ENCODE measurements around the gene ACVRL1.

ACVRL1 gene

DNA sequence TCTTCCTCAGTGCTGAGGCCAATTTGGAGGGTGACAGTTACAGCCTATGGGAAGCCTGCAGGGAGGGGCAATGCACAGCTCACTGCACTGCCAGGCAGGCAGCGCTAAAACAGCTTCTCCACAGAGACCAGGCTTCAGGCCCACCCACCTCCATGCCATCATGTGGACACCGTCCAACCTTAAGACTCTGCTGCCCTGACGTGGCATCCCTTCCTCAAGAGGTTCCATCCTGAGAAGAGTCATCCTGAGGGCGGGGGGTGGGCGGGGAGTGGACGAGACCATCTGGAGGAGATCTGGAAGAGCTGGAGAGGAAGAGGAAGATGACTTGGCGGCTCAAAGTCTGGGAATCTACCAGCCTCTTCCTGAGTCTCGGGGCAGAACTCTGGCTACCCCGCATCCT is 8.4 kb upstream of the ACVRL1 start:
- no peak overlapping the region for H3K4me3 Mint-ChIP-seq
- peaks cover 5% of the 10 kb centered on the region for H3K36me3 Mint-ChIP-seq (ENCODE audit: low read depth)
- no peak for DNase-seq
- peaks cover 5% of the 10 kb centered on the region for H3K9me3 Mint-ChIP-seq
- peaks cover 8% of the 10 kb centered on the region for H3K27me3 Mint-ChIP-seq (ENCODE audit: low read depth, poor library complexity)
- H3K4me1 Mint-ChIP-seq: peaks cover 35% of the 10 kb centered on the region
- H3K27ac Mint-ChIP-seq: no peak overlapping the region
- TF ChIP-seq CTCF (IDR thresholded peaks at IDR 0.05): no peak

- H3K27me3 Mint-ChIP-seq (ENCODE audit: low read depth, poor library complexity): peaks cover 7% of the 10 kb centered on the region
- peaks cover 33% of the 10 kb centered on the region for H3K4me1 Mint-ChIP-seq
- H3K27ac Mint-ChIP-seq: no peak overlapping the region
- no peak overlapping the region for H3K4me3 Mint-ChIP-seq
- H3K36me3 Mint-ChIP-seq (ENCODE audit: low read depth): peaks cover 5% of the 10 kb centered on the region
- DNase-seq: no peak
- TF ChIP-seq CTCF (IDR thresholded peaks at IDR 0.05): no peak
- peaks cover 5% of the 10 kb centered on the region for H3K9me3 Mint-ChIP-seq
Measured at GRCh38 chr12:51900323-51900889, 6.9 kb upstream of the ACVRL1 start.

DNA sequence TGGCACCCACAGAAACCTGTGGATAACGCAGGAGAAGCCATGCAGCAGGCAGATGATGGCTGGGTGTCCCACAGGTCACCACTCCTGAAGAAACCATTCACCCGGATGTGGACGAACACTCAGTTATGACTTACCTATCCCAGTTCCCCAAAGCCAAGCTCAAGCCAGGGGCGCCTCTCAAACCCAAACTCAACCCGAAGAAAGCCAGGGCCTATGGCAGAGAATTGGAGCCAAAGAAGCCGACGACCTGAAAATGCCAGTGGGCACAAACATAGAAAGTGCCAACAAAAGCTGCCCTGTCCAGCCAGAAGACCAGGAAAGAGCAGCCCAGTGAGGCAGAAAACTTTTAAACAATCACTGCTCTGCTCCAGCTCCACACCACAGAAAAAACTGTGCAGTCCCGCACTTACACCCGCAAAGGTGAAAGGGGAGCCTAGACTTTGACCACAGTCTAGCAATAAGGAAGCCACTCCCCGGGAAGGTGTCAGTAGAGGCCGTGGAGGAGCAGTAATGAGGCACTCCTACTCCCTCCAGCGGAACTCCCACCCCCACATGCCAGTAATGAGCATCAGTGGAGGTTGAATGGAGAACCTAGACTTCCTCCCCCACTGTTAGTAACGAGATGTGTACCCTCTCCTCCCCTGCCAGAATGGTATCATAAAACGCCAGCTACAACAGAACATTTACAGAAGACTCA is 6.0 kb upstream of the ACVRL1 start:
- H3K4me1 Mint-ChIP-seq: peaks cover 37% of the 10 kb centered on the region
- DNase-seq: no peak
- peaks cover 5% of the 10 kb centered on the region for H3K36me3 Mint-ChIP-seq (ENCODE audit: low read depth)
- no peak for TF ChIP-seq CTCF (IDR thresholded peaks at IDR 0.05)
- no peak overlapping the region for H3K27ac Mint-ChIP-seq
- H3K4me3 Mint-ChIP-seq: no peak overlapping the region
- H3K9me3 Mint-ChIP-seq: peaks cover 5% of the 10 kb centered on the region
- H3K27me3 Mint-ChIP-seq (ENCODE audit: low read depth, poor library complexity): peaks cover 7% of the 10 kb centered on the region

DNA sequence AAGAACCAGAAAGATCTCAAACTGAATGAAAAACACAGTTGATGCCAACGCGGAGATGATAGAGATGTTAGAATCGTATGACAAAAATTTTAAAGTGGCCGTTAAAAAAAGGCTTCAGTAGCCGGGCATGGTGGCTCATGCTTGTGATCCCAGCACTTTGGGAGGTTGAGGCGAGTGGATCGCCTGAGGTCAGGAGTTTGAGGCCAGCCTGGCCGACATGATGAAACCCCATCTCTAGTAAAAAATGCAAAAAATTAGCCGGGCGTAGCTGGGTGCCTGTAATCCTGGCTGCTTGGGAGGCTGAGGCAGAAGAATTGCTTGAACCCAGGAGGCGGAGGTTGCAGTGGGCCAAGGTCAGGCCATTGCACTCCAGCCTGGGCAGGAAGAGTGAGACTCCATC is 5.4 kb upstream of the ACVRL1 start:
- peaks cover 7% of the 10 kb centered on the region for H3K27me3 Mint-ChIP-seq (ENCODE audit: low read depth, poor library complexity)
- peaks cover 35% of the 10 kb centered on the region for H3K4me1 Mint-ChIP-seq
- peaks cover 5% of the 10 kb centered on the region for H3K9me3 Mint-ChIP-seq
- peaks cover 5% of the 10 kb centered on the region for H3K36me3 Mint-ChIP-seq (ENCODE audit: low read depth)
- no peak overlapping the region for H3K27ac Mint-ChIP-seq
- DNase-seq: no peak
- no peak overlapping the region for H3K4me3 Mint-ChIP-seq
- TF ChIP-seq CTCF (IDR thresholded peaks at IDR 0.05): no peak

- no peak overlapping the region for H3K27ac Mint-ChIP-seq
- TF ChIP-seq CTCF (IDR thresholded peaks at IDR 0.05): no peak
- peaks cover 48% of the 10 kb centered on the region for H3K4me1 Mint-ChIP-seq
- peaks cover 5% of the 10 kb centered on the region for H3K9me3 Mint-ChIP-seq
- DNase-seq: no peak
- no peak overlapping the region for H3K4me3 Mint-ChIP-seq
- H3K27me3 Mint-ChIP-seq (ENCODE audit: low read depth, poor library complexity): peaks cover 3% of the 10 kb centered on the region
- H3K36me3 Mint-ChIP-seq (ENCODE audit: low read depth): peaks cover 5% of the 10 kb centered on the region
Measured at GRCh38 chr12:51904951-51905470, 2.3 kb upstream of the ACVRL1 start.
